CD4-positive, alpha-beta T cell (primary cell): ENCODE measurements around the gene DNAAF5. TPM values are rescaled to one million over a fixed set of nuclear protein-coding genes. Genes with fewer than 3 reads are reported as not detected.

Experiments
- ATAC-seq: fragments of 200-7000 bp; cut with Tn5 transposase; one replicate; pipeline ENCODE4 v1.10.0; 2022; ENCODE audit warnings: mild to moderate bottlenecking; ENCODE audit not compliant: poor library complexity
- CTCF ChIA-PET: fragments of 350-600 bp; sonication (Branson Sonifier 250); formaldehyde crosslinking; loops from one replicate; lab custom pipeline; 2021; ENCODE audit warnings: antibody characterized with exemption, inconsistent platforms; lab: Charles Lee
- POLR2A ChIA-PET: fragments of 350-600 bp; sonication (Branson Sonifier 250); formaldehyde crosslinking; loops from one replicate; lab custom pipeline; 2021; ENCODE audit warnings: antibody characterized with exemption, inconsistent platforms; lab: Charles Lee
- DNase-seq, 14 experiments: peaks; one replicate each; pipeline ENCODE4 v3.0.0-alpha.2; 2013 to 2020; ENCODE audit warnings: mixed read lengths in 2 of 14
- H3K27ac ChIP-seq, 2 donors: one replicate each; pipeline versions ENCODE4 v1.5.1 to v1.7.0; 2013; ENCODE audit warnings: low read length in 2 of 2, low read depth in 1 of 2, mild to moderate bottlenecking in 1 of 2
- H3K27me3 ChIP-seq, 2 experiments: 1 replicate in 1 of 2; 2 replicates in 1 of 2; pipeline versions ENCODE4 v1.6.1 to v1.7.0; 2013; ENCODE audit warnings: low read length in 2 of 2, control low read depth in 1 of 2, mild to moderate bottlenecking in 1 of 2, moderate library complexity in 1 of 2; ENCODE audit not compliant: insufficient read depth in 2 of 2, control insufficient read depth in 1 of 2
- H3K36me3 ChIP-seq: one replicate; pipeline ENCODE4 v1.6.1; 2013; ENCODE audit warnings: low read length, control low read depth; ENCODE audit not compliant: insufficient read depth
- H3K4me1 ChIP-seq: one replicate; pipeline ENCODE4 v1.6.1; 2013; ENCODE audit warnings: low read length, control low read depth; ENCODE audit not compliant: insufficient read depth
- H3K4me3 ChIP-seq: one replicate; pipeline ENCODE4 v1.5.1; 2013; ENCODE audit warnings: mild to moderate bottlenecking, low read length, moderate library complexity
- H3K9me3 ChIP-seq, 2 experiments: 1 replicate in 1 of 2; 2 replicates in 1 of 2; pipeline versions ENCODE4 v1.6.1 to v1.7.0; 2013; ENCODE audit warnings: low read length in 2 of 2, mild to moderate bottlenecking in 2 of 2, control low read depth in 1 of 2, moderate library complexity in 1 of 2; ENCODE audit not compliant: control insufficient read depth in 1 of 2, insufficient read depth in 1 of 2
- H3K27ac Mint-ChIP-seq: one replicate; pipeline ENCODE4 v1.8.0; 2020; ENCODE audit warnings: mixed read lengths
- H3K27me3 Mint-ChIP-seq: one replicate; pipeline ENCODE4 v1.8.0; 2021; ENCODE audit warnings: mixed read lengths
- H3K36me3 Mint-ChIP-seq: one replicate; pipeline ENCODE4 v1.8.0; 2021; ENCODE audit warnings: low read depth, mixed read lengths
- H3K4me1 Mint-ChIP-seq: one replicate; pipeline ENCODE4 v1.8.0; 2021; ENCODE audit warnings: low read depth, mixed read lengths
- H3K4me3 Mint-ChIP-seq: one replicate; pipeline ENCODE4 v1.8.0; 2020; ENCODE audit warnings: mild to moderate bottlenecking, mixed read lengths
- H3K9me3 Mint-ChIP-seq: one replicate; pipeline ENCODE4 v1.8.0; 2020; ENCODE audit warnings: mixed read lengths
- intact Hi-C, 2 experiments: fragments of 100-400 bp; cut with DNase I in 1 of 2; cut with micrococcal nuclease in 1 of 2; formaldehyde crosslinking; loops; one replicate each; pipeline versions ENCODE4 v1.15.1 to v1.9.0; 2023 to 2025; cut with DNase I, micrococcal nuclease
- total RNA-seq, 174 experiments: library from RNA in 2 of 174; stranded (reverse) in 2 of 174; gene quantifications; one replicate each; pipeline ENCODE4 v1.2.3 and lab custom pipeline; 2021 to 2026
- TF ChIP-seq, protein P1 (sequence below): fragments of 200-600 bp; IDR thresholded peaks from one replicate; pipeline ENCODE4 v1.8.0; 2022; ENCODE audit warnings: antibody characterized with exemption, mild to moderate bottlenecking

The DNAAF5 gene
- total RNA-seq, 2 experiments from 2014 or later = 4.8 to 6.1 TPM

DNA sequence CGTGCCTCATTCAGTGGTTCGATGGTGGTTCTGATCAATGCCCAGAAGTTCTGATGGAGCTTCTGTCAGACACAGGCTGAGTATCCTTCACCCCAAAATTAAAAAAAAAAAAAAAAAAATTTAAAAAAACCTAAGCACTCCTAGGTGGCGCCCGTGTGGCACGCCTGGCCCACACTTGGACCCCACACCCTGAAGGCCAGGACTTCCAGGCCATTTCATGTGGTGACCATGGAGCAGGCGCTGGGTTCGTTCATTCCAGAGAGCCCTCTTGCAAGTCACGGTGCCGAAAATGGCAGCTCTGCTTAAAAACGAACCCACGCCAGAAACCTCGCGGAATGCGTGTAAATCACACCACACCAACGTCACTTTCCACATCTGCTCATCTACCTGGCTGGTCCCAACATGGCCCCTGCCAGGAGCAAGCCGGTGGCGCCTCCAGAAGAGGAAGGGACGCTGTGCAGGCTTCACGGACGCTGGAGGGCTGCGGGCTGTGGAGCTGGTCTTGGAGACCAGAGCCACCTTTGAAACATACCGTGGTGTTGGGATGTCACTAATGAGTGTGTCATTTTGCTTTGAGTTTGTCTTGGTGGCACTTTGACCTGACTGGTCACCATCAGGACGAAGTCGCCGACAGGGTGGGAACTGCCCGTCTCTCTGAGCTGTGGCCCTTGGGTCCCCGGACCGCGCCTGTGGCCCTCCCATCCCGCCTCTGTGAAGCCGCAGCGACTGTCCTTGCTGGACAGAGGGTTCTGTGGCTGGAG is 46.5 kb downstream of the DNAAF5 start:
- Histone ChIP-seq H3K9me3 (peaks cover 0 to 4% of the 10 kb centered on the region in 2 experiments), H3K27me3 (no peaks in the 10 kb centered on the region), H3K27ac (no peak overlapping the region), H3K4me3 (no peak overlapping the region), H3K36me3 (peaks cover 19% of the 10 kb centered on the region), H3K4me1 (no peaks in the 10 kb centered on the region)
- CTCF ChIA-PET = interaction anchor here (0.6 to 1.6 kb wide), 2 partner anchors 23 to 451 kb away, joined by 3 to 5 read pairs; no protein-coding TSS in a partner anchor
- DNase-seq (no peak), ATAC-seq (no peak)
- no peaks in the 10 kb centered on the region for H3K9me3 Mint-ChIP-seq
- intact Hi-C loops = loop anchor here in 1 of 2 experiments (5.0 kb wide), 1 partner anchor 246 kb away; no protein-coding TSS in a partner anchor
- no peak overlapping the region for H3K4me3 Mint-ChIP-seq
- H3K4me1 Mint-ChIP-seq = no peaks in the 10 kb centered on the region
- peaks cover 35% of the 10 kb centered on the region for H3K36me3 Mint-ChIP-seq
- H3K27me3 Mint-ChIP-seq = no peaks in the 10 kb centered on the region
- no peak overlapping the region for H3K27ac Mint-ChIP-seq
- TF ChIP-seq, protein P1, sequence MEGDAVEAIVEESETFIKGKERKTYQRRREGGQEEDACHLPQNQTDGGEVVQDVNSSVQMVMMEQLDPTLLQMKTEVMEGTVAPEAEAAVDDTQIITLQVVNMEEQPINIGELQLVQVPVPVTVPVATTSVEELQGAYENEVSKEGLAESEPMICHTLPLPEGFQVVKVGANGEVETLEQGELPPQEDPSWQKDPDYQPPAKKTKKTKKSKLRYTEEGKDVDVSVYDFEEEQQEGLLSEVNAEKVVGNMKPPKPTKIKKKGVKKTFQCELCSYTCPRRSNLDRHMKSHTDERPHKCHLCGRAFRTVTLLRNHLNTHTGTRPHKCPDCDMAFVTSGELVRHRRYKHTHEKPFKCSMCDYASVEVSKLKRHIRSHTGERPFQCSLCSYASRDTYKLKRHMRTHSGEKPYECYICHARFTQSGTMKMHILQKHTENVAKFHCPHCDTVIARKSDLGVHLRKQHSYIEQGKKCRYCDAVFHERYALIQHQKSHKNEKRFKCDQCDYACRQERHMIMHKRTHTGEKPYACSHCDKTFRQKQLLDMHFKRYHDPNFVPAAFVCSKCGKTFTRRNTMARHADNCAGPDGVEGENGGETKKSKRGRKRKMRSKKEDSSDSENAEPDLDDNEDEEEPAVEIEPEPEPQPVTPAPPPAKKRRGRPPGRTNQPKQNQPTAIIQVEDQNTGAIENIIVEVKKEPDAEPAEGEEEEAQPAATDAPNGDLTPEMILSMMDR = no peak
- POLR2A ChIA-PET = no interaction called here

DNA sequence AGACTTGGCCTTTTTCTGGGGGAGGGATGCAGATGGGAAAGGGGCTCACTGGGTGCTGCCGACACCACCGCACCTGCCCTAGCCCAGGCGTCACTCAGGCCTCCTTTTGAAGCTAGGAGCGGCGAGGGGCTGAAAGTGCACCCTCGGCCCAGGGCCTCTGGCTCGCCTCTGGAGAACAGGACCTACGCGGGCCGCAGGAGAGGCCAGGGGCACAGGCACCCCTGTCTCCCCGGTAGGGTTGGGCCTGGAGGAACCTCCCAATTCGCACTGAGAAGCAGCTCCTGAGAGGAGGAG is 47.1 kb downstream of the DNAAF5 start:
- TF ChIP-seq, protein P1 = no peak
- Mint-ChIP-seq H3K4me3 (no peak overlapping the region), H3K9me3 (no peaks in the 10 kb centered on the region), H3K36me3 (peaks cover 32% of the 10 kb centered on the region), H3K4me1 (no peaks in the 10 kb centered on the region), H3K27me3 (no peaks in the 10 kb centered on the region), H3K27ac (no peak overlapping the region)
- Histone ChIP-seq H3K4me1 (no peaks in the 10 kb centered on the region), H3K4me3 (no peak overlapping the region), H3K9me3 (peaks cover 0 to 4% of the 10 kb centered on the region in 2 experiments), H3K27ac (no peak overlapping the region), H3K36me3 (peaks cover 24% of the 10 kb centered on the region), H3K27me3 (no peaks in the 10 kb centered on the region)
- CTCF ChIA-PET = interaction anchor here (0.6 to 1.6 kb wide), 2 partner anchors 22 to 452 kb away, joined by 3 to 5 read pairs; no protein-coding TSS in a partner anchor
- POLR2A ChIA-PET = no interaction called here
- intact Hi-C loops = loop anchor here in 1 of 2 experiments (5.0 kb wide), 1 partner anchor 246 kb away; no protein-coding TSS in a partner anchor
- DNase-seq (no peak), ATAC-seq (no peak)

DNA sequence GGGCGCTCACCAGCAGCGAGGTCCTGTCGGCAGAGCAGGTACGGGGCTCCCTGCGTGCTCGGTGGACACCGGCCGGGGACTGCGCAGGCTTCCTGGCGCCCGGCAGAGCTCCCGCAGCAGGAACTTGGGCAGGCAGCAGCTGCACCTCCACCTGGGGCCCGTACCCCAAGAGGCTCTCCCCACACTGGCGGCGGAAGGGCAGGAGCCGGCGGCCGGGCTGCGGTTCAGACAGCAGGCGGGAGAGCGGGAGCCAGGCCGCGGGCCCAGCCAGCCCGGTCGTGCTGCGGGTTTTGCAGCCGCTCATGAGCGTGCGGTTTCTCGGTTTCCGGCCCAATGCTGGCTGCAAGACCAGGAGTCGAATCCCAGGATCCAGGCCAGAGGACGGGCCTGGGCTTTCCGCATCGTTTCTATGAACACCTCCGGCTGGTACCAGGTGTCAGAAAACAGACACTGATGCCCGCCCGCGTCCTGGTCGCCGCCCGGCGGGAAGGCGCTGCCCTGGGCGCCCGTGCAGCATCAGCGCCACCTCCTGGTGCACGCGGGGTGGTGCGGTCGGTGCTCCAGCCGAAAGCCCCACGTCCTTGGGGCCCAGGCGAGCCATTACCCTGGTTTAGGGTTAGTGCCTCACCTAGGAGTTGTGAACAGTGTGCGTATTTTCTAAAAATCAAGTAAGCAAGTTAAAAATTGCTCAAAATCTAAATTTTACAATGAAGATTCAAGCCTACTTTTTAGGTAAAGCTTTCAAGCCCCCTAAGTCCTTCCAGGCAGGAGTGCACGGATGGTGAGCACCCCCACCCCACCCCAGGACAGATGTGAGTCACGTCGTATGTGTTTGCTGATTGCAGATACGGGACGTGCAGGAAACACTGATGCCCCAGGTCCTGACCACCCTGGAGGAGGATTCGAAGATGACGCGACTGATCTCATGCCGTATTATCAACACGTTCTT is 47.9 kb downstream of the DNAAF5 start:
- Mint-ChIP-seq H3K36me3 (peaks cover 32% of the 10 kb centered on the region), H3K27ac (no peak overlapping the region), H3K9me3 (no peaks in the 10 kb centered on the region), H3K27me3 (no peaks in the 10 kb centered on the region), H3K4me3 (no peak overlapping the region), H3K4me1 (no peaks in the 10 kb centered on the region)
- intact Hi-C loops = loop anchor here (1.0 to 5.0 kb wide), 3 partner anchors 247 to 452 kb away; no protein-coding TSS in a partner anchor
- Histone ChIP-seq H3K27ac (no peak overlapping the region), H3K27me3 (no peaks in the 10 kb centered on the region), H3K4me1 (no peaks in the 10 kb centered on the region), H3K9me3 (no peaks in the 10 kb centered on the region), H3K36me3 (peaks cover 26% of the 10 kb centered on the region), H3K4me3 (no peak overlapping the region)
- CTCF ChIA-PET = interaction anchor here (1.0 kb wide), 2 partner anchors 8 to 453 kb away, joined by 3 to 4 read pairs; no protein-coding TSS in a partner anchor
- POLR2A ChIA-PET = no interaction called here
- TF ChIP-seq, protein P1 = peak; percentile 94
- DNase-seq (peak; percentile 34 to 79 (median 58)), ATAC-seq (peak; percentile 93)
